ENCODE measurements around the gene CCT6B. TPM values are rescaled to one million over a fixed set of nuclear protein-coding genes. Genes with fewer than 3 reads are reported as not detected.

The CCT6B gene
- total and polyA plus RNA-seq, 2 of the 13 experiments (the other 11 are each of a cell fraction or from before 2014, with no cell fraction given): 0.41 to 1.4 TPM

DNA sequence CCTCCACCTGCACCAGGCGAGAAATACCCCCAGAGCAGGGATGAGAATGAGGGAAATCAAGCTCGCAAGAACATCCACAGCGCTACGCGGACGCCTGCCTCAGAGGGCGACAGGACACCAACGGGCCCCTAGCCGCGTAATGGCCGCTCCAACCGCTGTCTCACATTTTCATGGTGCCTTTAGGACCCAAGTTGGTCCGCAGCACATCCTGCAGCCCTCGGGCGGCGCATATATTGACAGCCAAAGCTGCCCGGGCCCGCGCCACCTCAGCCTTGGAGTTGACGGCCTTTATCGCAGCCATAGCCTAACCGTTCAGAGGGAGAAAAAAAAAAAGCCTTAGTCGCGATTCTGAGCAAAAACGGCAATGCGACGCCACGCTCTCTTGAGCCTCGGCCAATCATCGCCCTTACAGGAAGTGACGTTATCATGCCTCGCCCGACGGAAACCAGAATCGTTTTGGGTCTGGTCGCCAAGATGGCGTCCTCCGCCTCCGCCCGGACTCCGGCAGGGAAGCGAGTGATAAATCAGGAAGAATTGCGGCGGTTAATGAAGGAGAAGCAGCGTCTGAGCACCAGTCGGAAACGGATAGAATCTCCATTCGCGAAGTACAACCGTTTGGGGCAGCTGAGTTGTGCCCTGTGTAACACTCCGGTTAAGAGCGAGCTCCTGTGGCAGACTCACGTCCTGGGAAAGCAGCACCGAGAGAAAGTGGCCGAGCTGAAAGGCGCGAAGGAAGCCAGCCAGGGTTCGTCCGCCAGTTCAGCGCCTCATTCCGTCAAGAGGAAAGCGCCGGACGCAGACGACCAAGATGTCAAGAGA, at the start of gene CCT6B, which contains the start of gene ZNF830 (continued):
- TF ChIP-seq MZF1 (CRISPR knock-in tag; IDR thresholded peaks at IDR 0.05; ENCODE audit: borderline replicate concordance) (no peak), ZNF749 (CRISPR knock-in tag; IDR thresholded peaks at IDR 0.05; ENCODE audit: borderline replicate concordance) (no peak; the same call in 1 of the 2 replicates), ZNF282 (IDR thresholded peaks at IDR 0.05; ENCODE audit: partially characterized antibody) (no peak), SP1 (IDR thresholded peaks at IDR 0.05) (no peak), SP1 (CRISPR knock-in tag; IDR thresholded peaks at IDR 0.05) (peak; percentile 37; the same call in 1 of the 2 replicates), ZKSCAN5 (CRISPR knock-in tag; IDR thresholded peaks at IDR 0.05) (no peak), ZNF326 (CRISPR knock-in tag; IDR thresholded peaks at IDR 0.05; ENCODE audit: borderline replicate concordance) (no peak), MBNL3 (CRISPR knock-in tag; conservative IDR thresholded peaks at IDR 0.05) (no peak), ZEB1 (IDR thresholded peaks at IDR 0.05; ENCODE audit: insufficient replicate concordance, low read depth) (no peak), SRSF4 (IDR thresholded peaks at IDR 0.05; ENCODE audit: low read depth, low read length, poor library complexity, severe bottlenecking) (no peak), ZSCAN20 (CRISPR knock-in tag; IDR thresholded peaks at IDR 0.05; ENCODE audit: borderline replicate concordance) (no peak), ZNF619 (CRISPR knock-in tag; IDR thresholded peaks at IDR 0.05) (no peak; the same call in 1 of the 2 replicates), RARA (CRISPR knock-in tag; IDR thresholded peaks at IDR 0.05) (no peak), ZNF335 (CRISPR knock-in tag; IDR thresholded peaks at IDR 0.05) (peak; percentile 84), RFX1 (IDR thresholded peaks at IDR 0.05) (no peak)
- TF ChIP-seq, protein P1, sequence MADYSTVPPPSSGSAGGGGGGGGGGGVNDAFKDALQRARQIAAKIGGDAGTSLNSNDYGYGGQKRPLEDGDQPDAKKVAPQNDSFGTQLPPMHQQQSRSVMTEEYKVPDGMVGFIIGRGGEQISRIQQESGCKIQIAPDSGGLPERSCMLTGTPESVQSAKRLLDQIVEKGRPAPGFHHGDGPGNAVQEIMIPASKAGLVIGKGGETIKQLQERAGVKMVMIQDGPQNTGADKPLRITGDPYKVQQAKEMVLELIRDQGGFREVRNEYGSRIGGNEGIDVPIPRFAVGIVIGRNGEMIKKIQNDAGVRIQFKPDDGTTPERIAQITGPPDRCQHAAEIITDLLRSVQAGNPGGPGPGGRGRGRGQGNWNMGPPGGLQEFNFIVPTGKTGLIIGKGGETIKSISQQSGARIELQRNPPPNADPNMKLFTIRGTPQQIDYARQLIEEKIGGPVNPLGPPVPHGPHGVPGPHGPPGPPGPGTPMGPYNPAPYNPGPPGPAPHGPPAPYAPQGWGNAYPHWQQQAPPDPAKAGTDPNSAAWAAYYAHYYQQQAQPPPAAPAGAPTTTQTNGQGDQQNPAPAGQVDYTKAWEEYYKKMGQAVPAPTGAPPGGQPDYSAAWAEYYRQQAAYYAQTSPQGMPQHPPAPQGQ (CRISPR knock-in tag; IDR thresholded peaks at IDR 0.05; ENCODE audit: borderline replicate concordance): no peak
- TF ChIP-seq, protein P2, sequence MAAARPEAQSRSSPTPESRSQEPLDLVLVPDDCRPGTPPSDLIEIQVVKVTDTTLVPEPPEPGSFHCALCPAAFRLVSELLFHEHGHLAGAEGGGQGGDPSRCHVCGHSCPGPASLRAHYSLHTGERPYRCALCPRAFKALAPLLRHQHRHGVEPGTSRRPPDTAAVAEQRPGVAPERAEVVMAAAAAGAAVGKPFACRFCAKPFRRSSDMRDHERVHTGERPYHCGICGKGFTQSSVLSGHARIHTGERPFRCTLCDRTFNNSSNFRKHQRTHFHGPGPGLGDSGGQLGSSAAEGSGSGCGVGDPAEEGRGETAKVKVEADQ (CRISPR knock-in tag; IDR thresholded peaks at IDR 0.05; ENCODE audit: borderline replicate concordance): 0 out of 2 replicates have a peak, but pooled peaks have one; percentile 71
- TF ChIP-seq, protein P3, sequence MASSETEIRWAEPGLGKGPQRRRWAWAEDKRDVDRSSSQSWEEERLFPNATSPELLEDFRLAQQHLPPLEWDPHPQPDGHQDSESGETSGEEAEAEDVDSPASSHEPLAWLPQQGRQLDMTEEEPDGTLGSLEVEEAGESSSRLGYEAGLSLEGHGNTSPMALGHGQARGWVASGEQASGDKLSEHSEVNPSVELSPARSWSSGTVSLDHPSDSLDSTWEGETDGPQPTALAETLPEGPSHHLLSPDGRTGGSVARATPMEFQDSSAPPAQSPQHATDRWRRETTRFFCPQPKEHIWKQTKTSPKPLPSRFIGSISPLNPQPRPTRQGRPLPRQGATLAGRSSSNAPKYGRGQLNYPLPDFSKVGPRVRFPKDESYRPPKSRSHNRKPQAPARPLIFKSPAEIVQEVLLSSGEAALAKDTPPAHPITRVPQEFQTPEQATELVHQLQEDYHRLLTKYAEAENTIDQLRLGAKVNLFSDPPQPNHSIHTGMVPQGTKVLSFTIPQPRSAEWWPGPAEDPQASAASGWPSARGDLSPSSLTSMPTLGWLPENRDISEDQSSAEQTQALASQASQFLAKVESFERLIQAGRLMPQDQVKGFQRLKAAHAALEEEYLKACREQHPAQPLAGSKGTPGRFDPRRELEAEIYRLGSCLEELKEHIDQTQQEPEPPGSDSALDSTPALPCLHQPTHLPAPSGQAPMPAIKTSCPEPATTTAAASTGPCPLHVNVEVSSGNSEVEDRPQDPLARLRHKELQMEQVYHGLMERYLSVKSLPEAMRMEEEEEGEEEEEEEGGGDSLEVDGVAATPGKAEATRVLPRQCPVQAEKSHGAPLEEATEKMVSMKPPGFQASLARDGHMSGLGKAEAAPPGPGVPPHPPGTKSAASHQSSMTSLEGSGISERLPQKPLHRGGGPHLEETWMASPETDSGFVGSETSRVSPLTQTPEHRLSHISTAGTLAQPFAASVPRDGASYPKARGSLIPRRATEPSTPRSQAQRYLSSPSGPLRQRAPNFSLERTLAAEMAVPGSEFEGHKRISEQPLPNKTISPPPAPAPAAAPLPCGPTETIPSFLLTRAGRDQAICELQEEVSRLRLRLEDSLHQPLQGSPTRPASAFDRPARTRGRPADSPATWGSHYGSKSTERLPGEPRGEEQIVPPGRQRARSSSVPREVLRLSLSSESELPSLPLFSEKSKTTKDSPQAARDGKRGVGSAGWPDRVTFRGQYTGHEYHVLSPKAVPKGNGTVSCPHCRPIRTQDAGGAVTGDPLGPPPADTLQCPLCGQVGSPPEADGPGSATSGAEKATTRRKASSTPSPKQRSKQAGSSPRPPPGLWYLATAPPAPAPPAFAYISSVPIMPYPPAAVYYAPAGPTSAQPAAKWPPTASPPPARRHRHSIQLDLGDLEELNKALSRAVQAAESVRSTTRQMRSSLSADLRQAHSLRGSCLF (CRISPR knock-in tag; IDR thresholded peaks at IDR 0.05; ENCODE audit: borderline replicate concordance): no peak
- TF ChIP-seq, protein P4, sequence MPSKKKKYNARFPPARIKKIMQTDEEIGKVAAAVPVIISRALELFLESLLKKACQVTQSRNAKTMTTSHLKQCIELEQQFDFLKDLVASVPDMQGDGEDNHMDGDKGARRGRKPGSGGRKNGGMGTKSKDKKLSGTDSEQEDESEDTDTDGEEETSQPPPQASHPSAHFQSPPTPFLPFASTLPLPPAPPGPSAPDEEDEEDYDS (CRISPR knock-in tag; IDR thresholded peaks at IDR 0.05): peak; percentile 70; the same call in 1 of the 2 replicates
- TF ChIP-seq, protein P5, sequence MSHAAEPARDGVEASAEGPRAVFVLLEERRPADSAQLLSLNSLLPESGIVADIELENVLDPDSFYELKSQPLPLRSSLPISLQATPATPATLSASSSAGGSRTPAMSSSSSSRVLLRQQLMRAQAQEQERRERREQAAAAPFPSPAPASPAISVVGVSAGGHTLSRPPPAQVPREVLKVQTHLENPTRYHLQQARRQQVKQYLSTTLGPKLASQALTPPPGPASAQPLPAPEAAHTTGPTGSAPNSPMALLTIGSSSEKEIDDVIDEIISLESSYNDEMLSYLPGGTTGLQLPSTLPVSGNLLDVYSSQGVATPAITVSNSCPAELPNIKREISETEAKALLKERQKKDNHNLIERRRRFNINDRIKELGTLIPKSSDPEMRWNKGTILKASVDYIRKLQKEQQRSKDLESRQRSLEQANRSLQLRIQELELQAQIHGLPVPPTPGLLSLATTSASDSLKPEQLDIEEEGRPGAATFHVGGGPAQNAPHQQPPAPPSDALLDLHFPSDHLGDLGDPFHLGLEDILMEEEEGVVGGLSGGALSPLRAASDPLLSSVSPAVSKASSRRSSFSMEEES (CRISPR knock-in tag; IDR thresholded peaks at IDR 0.05): peak; percentile 19; the same call in 1 of the 2 replicates
